K562 (cell line): ENCODE data around the gene ZNF747. TPM values are rescaled to one million over a fixed set of nuclear protein-coding genes. Genes with fewer than 3 reads are reported as not detected.

Experiments used
- ARID1B ChIP-seq: fragments of 450-650 bp; IDR thresholded peaks from 2 replicates; pipeline ENCODE4 v1.6.1; 2016; ENCODE audit warnings: antibody characterized with exemption, mild to moderate bottlenecking, inconsistent platforms
- HDGF ChIP-seq: fragments of 450-650 bp; IDR thresholded peaks from 2 replicates; pipeline ENCODE4 v1.6.1; 2016
- HNRNPUL1 ChIP-seq: fragments of 200-400 bp; formaldehyde crosslinking; IDR thresholded peaks from 2 replicates; pipeline ENCODE4 v1.6.1; 2017; ENCODE audit warnings: low read length
- HOXB6 ChIP-seq: fragments of 250-450 bp; sonication (Bioruptor Pico); IDR thresholded peaks from 2 replicates; pipeline ENCODE4 v1.5.1; 2022; ENCODE audit warnings: mild to moderate bottlenecking, borderline replicate concordance
- LEF1 ChIP-seq: fragments of 450-650 bp; IDR thresholded peaks from 2 replicates; pipeline ENCODE4 v1.6.1; 2016; ENCODE audit warnings: mild to moderate bottlenecking
- MEF2D ChIP-seq: conservative IDR thresholded peaks from 2 replicates; pipeline ENCODE4 v1.6.1; 2016; ENCODE audit warnings: low read depth, missing genetic modification characterization, missing compliant biosample characterization
- MTA3 ChIP-seq: fragments of 450-650 bp; formaldehyde crosslinking; IDR thresholded peaks from 2 replicates; pipeline ENCODE4 v1.6.1; 2017; ENCODE audit warnings: mild to moderate bottlenecking, borderline replicate concordance
- NFE2 ChIP-seq: IDR thresholded peaks from 2 replicates; pipeline ENCODE4 v1.6.1; 2014; ENCODE audit warnings: antibody characterized with exemption, low read depth
- SP1 ChIP-seq: sonication (generic); formaldehyde crosslinking; IDR thresholded peaks from 2 replicates; pipeline ENCODE4 v1.8.1; 2022; ENCODE audit warnings: mild to moderate bottlenecking, missing genetic modification reagents
- ZNF384 ChIP-seq: IDR thresholded peaks from 2 replicates; pipeline ENCODE4 v1.6.1; 2012; ENCODE audit warnings: low read depth, low read length, improper control_type of control experiment
- ZNF75A ChIP-seq: fragments of 450-650 bp; formaldehyde crosslinking; IDR thresholded peaks from 2 replicates; pipeline ENCODE4 v1.4.0; 2020; ENCODE audit warnings: mild to moderate bottlenecking
- polyA plus RNA-seq, 8 experiments: library from polyadenylated mRNA; depleted of rRNA in 4 of 8; stranded (reverse) in 5 of 8; unstranded in 3 of 8; fragments of >200 nt; fragmentation: Nextera tagmentation in 2 of 8; fragmentation: Illumina TruSeq in 1 of 8; extraction: Ambion mirVana in 2 of 8; extraction: Trizol in 1 of 8; gene quantifications; 2 replicates each; pipeline versions ENCODE4 v1.2.1 to v1.2.3, GENCODE V29; 2011 to 2014; ENCODE audit warnings: inconsistent platforms in 1 of 8, missing spikeins in 1 of 8
- total RNA-seq, 7 experiments: library from RNA; depleted of rRNA in 6 of 7; stranded (reverse); fragments of >200 nt in 6 of 7; fragmentation: Illumina TruSeq in 2 of 7; extraction: Trizol in 2 of 7; gene quantifications; 2 replicates each; pipeline versions ENCODE4 v1.2.1 to v1.2.3, GENCODE V29; 2011 to 2021; ENCODE audit warnings: low replicate concordance in 1 of 7
- TF ChIP-seq, protein P1 (sequence below): fragments of 450-650 bp; IDR thresholded peaks from 2 replicates; pipeline ENCODE4 v1.6.1; 2016; ENCODE audit warnings: low read depth
- TF ChIP-seq, protein P2 (sequence below): fragments of 250-450 bp; sonication (Bioruptor Pico); IDR thresholded peaks from 2 replicates; pipeline ENCODE4 v1.4.0; 2020
- TF ChIP-seq, protein P3 (sequence below): fragments of 450-650 bp; IDR thresholded peaks from 2 replicates; pipeline ENCODE4 v1.6.1; 2016; ENCODE audit warnings: low read depth, mild to moderate bottlenecking, moderate library complexity

The ZNF747 gene
- total and polyA plus RNA-seq, 9 of the 15 experiments (the other 6 are each of a cell fraction or from before 2014, with no cell fraction given), result 0.14 to 3.3 (median 1.5) TPM

DNA sequence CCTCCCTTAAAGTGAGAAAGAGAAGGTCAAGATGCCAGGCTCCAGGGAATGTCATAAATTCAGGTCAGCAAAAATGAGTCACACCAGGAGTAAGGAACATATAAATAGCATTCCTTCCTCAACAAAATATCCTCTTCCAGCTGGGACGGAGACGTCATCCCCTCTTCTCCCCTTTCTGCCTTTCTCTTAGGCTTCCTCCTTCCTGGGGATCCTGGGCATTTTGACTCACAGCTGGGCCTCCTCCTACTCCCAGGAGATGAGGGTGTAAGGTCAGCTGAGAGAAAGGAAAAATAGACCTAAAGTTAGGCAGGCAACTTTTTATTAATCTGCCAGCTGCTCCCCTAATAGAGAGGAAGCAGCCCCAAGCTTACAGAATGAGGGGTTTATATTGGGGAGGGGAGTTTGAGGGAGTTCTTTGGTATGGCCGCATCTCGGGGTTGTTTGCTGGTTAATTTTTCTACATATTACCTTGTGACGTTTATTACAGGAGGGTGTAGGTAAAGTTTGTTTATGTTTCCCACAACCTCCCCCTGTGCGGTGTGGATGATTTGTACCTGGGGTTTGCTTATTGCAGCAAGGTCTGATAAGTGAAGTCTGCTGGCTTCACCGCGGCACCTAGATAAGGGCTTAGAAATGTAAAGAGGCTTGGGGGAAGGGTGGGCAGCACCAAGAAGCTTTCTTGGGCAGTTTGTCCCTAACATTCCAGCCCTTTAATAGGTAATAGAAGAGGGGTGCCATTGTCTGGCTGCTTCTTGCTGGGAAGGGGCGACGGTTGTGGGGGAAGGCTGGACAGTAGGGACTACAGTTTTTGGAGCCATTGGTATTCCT lies 7.1 kb upstream of the ZNF747 start (continued):
- TF ChIP-seq, protein P1, sequence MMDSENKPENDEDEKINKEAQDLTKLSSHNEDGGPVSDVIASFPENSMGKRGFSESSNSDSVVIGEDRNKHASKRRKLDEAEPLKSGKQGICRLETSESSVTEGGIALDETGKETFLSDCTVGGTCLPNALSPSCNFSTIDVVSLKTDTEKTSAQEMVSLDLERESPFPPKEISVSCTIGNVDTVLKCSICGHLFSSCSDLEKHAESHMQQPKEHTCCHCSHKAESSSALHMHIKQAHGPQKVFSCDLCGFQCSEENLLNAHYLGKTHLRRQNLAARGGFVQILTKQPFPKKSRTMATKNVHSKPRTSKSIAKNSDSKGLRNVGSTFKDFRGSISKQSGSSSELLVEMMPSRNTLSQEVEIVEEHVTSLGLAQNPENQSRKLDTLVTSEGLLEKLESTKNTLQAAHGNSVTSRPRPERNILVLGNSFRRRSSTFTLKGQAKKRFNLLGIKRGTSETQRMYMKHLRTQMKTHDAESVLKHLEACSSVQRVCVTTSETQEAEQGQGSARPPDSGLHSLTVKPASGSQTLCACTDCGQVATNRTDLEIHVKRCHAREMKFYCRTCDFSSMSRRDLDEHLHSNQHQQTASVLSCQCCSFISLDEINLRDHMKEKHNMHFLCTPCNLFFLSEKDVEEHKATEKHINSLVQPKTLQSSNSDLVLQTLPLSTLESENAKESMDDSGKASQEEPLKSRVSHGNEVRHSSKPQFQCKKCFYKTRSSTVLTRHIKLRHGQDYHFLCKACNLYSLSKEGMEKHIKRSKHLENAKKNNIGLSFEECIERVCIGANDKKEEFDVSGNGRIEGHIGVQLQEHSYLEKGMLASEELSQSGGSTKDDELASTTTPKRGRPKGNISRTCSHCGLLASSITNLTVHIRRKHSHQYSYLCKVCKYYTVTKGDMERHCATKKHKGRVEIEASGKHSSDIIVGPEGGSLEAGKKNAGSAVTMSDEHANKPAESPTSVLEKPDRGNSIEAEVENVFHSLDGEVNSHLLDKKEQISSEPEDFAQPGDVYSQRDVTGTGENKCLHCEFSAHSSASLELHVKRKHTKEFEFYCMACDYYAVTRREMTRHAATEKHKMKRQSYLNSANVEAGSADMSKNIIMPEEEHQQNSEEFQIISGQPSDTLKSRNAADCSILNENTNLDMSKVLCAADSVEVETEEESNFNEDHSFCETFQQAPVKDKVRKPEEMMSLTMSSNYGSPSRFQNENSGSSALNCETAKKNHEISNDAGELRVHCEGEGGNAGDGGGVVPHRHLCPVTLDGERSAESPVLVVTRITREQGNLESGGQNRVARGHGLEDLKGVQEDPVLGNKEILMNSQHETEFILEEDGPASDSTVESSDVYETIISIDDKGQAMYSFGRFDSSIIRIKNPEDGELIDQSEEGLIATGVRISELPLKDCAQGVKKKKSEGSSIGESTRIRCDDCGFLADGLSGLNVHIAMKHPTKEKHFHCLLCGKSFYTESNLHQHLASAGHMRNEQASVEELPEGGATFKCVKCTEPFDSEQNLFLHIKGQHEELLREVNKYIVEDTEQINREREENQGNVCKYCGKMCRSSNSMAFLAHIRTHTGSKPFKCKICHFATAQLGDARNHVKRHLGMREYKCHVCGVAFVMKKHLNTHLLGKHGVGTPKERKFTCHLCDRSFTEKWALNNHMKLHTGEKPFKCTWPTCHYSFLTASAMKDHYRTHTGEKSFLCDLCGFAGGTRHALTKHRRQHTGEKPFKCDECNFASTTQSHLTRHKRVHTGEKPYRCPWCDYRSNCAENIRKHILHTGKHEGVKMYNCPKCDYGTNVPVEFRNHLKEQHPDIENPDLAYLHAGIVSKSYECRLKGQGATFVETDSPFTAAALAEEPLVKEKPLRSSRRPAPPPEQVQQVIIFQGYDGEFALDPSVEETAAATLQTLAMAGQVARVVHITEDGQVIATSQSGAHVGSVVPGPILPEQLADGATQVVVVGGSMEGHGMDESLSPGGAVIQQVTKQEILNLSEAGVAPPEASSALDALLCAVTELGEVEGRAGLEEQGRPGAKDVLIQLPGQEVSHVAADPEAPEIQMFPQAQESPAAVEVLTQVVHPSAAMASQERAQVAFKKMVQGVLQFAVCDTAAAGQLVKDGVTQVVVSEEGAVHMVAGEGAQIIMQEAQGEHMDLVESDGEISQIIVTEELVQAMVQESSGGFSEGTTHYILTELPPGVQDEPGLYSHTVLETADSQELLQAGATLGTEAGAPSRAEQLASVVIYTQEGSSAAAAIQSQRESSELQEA, result no peak
- TF ChIP-seq ZNF75A (CRISPR knock-in tag) (no peak), NFE2 (no peak), HDGF (no peak), ARID1B (peak; percentile 77), MTA3 (0 out of 2 replicates have a peak, but pooled peaks have one; percentile 15), MEF2D (no peak), LEF1 (peak; percentile 50; the same call in 1 of the 2 replicates), ZNF384 (no peak), SP1 (CRISPR knock-in tag) (no peak), HOXB6 (CRISPR knock-in tag) (no peak), HNRNPUL1 (no peak)
- TF ChIP-seq, protein P2, sequence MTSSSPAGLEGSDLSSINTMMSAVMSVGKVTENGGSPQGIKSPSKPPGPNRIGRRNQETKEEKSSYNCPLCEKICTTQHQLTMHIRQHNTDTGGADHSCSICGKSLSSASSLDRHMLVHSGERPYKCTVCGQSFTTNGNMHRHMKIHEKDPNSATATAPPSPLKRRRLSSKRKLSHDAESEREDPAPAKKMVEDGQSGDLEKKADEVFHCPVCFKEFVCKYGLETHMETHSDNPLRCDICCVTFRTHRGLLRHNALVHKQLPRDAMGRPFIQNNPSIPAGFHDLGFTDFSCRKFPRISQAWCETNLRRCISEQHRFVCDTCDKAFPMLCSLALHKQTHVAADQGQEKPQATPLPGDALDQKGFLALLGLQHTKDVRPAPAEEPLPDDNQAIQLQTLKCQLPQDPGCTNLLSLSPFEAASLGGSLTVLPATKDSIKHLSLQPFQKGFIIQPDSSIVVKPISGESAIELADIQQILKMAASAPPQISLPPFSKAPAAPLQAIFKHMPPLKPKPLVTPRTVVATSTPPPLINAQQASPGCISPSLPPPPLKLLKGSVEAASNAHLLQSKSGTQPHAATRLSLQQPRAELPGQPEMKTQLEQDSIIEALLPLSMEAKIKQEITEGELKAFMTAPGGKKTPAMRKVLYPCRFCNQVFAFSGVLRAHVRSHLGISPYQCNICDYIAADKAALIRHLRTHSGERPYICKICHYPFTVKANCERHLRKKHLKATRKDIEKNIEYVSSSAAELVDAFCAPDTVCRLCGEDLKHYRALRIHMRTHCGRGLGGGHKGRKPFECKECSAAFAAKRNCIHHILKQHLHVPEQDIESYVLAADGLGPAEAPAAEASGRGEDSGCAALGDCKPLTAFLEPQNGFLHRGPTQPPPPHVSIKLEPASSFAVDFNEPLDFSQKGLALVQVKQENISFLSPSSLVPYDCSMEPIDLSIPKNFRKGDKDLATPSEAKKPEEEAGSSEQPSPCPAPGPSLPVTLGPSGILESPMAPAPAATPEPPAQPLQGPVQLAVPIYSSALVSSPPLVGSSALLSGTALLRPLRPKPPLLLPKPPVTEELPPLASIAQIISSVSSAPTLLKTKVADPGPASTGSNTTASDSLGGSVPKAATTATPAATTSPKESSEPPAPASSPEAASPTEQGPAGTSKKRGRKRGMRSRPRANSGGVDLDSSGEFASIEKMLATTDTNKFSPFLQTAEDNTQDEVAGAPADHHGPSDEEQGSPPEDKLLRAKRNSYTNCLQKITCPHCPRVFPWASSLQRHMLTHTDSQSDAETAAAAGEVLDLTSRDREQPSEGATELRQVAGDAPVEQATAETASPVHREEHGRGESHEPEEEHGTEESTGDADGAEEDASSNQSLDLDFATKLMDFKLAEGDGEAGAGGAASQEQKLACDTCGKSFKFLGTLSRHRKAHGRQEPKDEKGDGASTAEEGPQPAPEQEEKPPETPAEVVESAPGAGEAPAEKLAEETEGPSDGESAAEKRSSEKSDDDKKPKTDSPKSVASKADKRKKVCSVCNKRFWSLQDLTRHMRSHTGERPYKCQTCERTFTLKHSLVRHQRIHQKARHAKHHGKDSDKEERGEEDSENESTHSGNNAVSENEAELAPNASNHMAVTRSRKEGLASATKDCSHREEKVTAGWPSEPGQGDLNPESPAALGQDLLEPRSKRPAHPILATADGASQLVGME, result no peak
- TF ChIP-seq, protein P3, sequence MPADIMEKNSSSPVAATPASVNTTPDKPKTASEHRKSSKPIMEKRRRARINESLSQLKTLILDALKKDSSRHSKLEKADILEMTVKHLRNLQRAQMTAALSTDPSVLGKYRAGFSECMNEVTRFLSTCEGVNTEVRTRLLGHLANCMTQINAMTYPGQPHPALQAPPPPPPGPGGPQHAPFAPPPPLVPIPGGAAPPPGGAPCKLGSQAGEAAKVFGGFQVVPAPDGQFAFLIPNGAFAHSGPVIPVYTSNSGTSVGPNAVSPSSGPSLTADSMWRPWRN, result no peak
